ENCODE measurements around the gene DDX39A. TPM values are rescaled to one million over a fixed set of nuclear protein-coding genes. Genes with fewer than 3 reads are reported as not detected.
"Not testable (repeated sequence)": the region's sequence is repeated elsewhere in the genome, so short reads cannot be mapped to it uniquely, and the experiment has no call there.

Gene DDX39A
- polyA plus RNA-seq, 1 donor from 2014 or later: 76.4 TPM

GRCh38 chr19:14459703-14460102 is 40.6 kb upstream of the DDX39A start:
- H3K9ac ChIP-seq (ENCODE audit: low read length): no peak overlapping the region
- H3F3A ChIP-seq (ENCODE audit: insufficient read depth, low read length, poor library complexity, severe bottlenecking): no peaks in the 10 kb centered on the region
- no peaks in the 10 kb centered on the region for H3K79me2 ChIP-seq (replicated peaks; ENCODE audit: insufficient read depth, low read length)
- no peaks in the 10 kb centered on the region for H3K27me3 ChIP-seq (ENCODE audit: insufficient read depth, low read depth, low read length)
- no peaks in the 10 kb centered on the region for H4K20me1 ChIP-seq (ENCODE audit: insufficient read depth)
- H3K9me2 ChIP-seq (ENCODE audit: insufficient read depth, low read length): no peaks in the 10 kb centered on the region
- no peak for TF ChIP-seq RAD21 (conservative IDR thresholded peaks at IDR 0.05)
- no peak for TF ChIP-seq EP300 (conservative IDR thresholded peaks at IDR 0.05; ENCODE audit: poor library complexity, severe bottlenecking)
- TF ChIP-seq TAF1 (IDR thresholded peaks at IDR 0.05; ENCODE audit: low read depth): no peak
- no peak for TF ChIP-seq EZH2 (IDR thresholded peaks at IDR 0.05; ENCODE audit: borderline replicate concordance, insufficient read depth, low read length, poor library complexity, severe bottlenecking)
- no peak for TF ChIP-seq CTCF (IDR thresholded peaks at IDR 0.05; ENCODE audit: poor library complexity, severe bottlenecking)
- no peak for TF ChIP-seq POLR2AphosphoS5 (IDR thresholded peaks at IDR 0.05)
- TF ChIP-seq REST (IDR thresholded peaks at IDR 0.05; ENCODE audit: borderline replicate concordance): no peak
- no peak for TF ChIP-seq MXI1 (conservative IDR thresholded peaks at IDR 0.05; ENCODE audit: poor library complexity, severe bottlenecking)
- TF ChIP-seq SMC3 (conservative IDR thresholded peaks at IDR 0.05; ENCODE audit: poor library complexity): no peak
- no peak overlapping the region for H2AFZ ChIP-seq (ENCODE audit: low read depth, low read length)
- H3K36me3 ChIP-seq (ENCODE audit: insufficient read depth, low read length): no peaks in the 10 kb centered on the region
- H3K9me3 ChIP-seq (ENCODE audit: low read length): no peaks in the 10 kb centered on the region
- H3K4me2 ChIP-seq (ENCODE audit: low read length): no peak overlapping the region
- H3K4me3 ChIP-seq (ENCODE audit: low read length): no peak overlapping the region
- H3K27ac ChIP-seq (ENCODE audit: low read length): no peak overlapping the region

GRCh38 chr19:14452303-14452702 is 33.2 kb upstream of the DDX39A start:
- not testable (repeated sequence) for H3K79me2 ChIP-seq (replicated peaks; ENCODE audit: insufficient read depth, low read length); H3F3A ChIP-seq (ENCODE audit: insufficient read depth, low read length, poor library complexity, severe bottlenecking); H3K36me3 ChIP-seq (ENCODE audit: insufficient read depth, low read length); H3K9me3 ChIP-seq (ENCODE audit: low read length); H3K27ac ChIP-seq (ENCODE audit: low read length); H2AFZ ChIP-seq (ENCODE audit: low read depth, low read length); H4K20me1 ChIP-seq (ENCODE audit: insufficient read depth); H3K27me3 ChIP-seq (ENCODE audit: insufficient read depth, low read depth, low read length); H3K4me2 ChIP-seq (ENCODE audit: low read length); H3K4me3 ChIP-seq (ENCODE audit: low read length); H3K9ac ChIP-seq (ENCODE audit: low read length); H3K9me2 ChIP-seq (ENCODE audit: insufficient read depth, low read length)

- Histone ChIP-seq H3K36me3 (ENCODE audit: insufficient read depth, low read length) (no peaks in the 10 kb centered on the region), H3K9me2 (ENCODE audit: insufficient read depth, low read length) (no peaks in the 10 kb centered on the region), H3K4me3 (ENCODE audit: low read length) (no peak overlapping the region), H3K79me2 (replicated peaks; ENCODE audit: insufficient read depth, low read length) (no peaks in the 10 kb centered on the region), H4K20me1 (ENCODE audit: insufficient read depth) (no peaks in the 10 kb centered on the region), H3K9me3 (ENCODE audit: low read length) (no peaks in the 10 kb centered on the region), H2AFZ (ENCODE audit: low read depth, low read length) (no peak overlapping the region), H3K9ac (ENCODE audit: low read length) (no peak overlapping the region), H3K4me2 (ENCODE audit: low read length) (no peak overlapping the region), H3K27me3 (ENCODE audit: insufficient read depth, low read depth, low read length) (no peaks in the 10 kb centered on the region), H3F3A (ENCODE audit: insufficient read depth, low read length, poor library complexity, severe bottlenecking) (no peaks in the 10 kb centered on the region), H3K27ac (ENCODE audit: low read length) (no peak overlapping the region)
- TF ChIP-seq TAF1 (IDR thresholded peaks at IDR 0.05; ENCODE audit: low read depth) (no peak), EZH2 (IDR thresholded peaks at IDR 0.05; ENCODE audit: borderline replicate concordance, insufficient read depth, low read length, poor library complexity, severe bottlenecking) (no peak), RAD21 (conservative IDR thresholded peaks at IDR 0.05) (no peak), CTCF (IDR thresholded peaks at IDR 0.05; ENCODE audit: poor library complexity, severe bottlenecking) (no peak), EP300 (conservative IDR thresholded peaks at IDR 0.05; ENCODE audit: poor library complexity, severe bottlenecking) (no peak), MXI1 (conservative IDR thresholded peaks at IDR 0.05; ENCODE audit: poor library complexity, severe bottlenecking) (no peak), REST (IDR thresholded peaks at IDR 0.05; ENCODE audit: borderline replicate concordance) (no peak), SMC3 (conservative IDR thresholded peaks at IDR 0.05; ENCODE audit: poor library complexity) (no peak), POLR2AphosphoS5 (IDR thresholded peaks at IDR 0.05) (no peak)
Measured at GRCh38 chr19:14450876-14451275, 31.7 kb upstream of the DDX39A start.
